T-helper 2 cell treated with Interferon-gamma antibody and Interleukin-4, amounts not matched to agents 100 ng/mL and 5 ng/mL, for 36 hours (primary cell): ENCODE data around the gene COMMD1. TPM values are rescaled to one million over a fixed set of nuclear protein-coding genes. Genes with fewer than 3 reads are reported as not detected.
"Not testable (repeated sequence)": the region's sequence is repeated elsewhere in the genome, so short reads cannot be mapped to it uniquely, and the experiment has no call there.

Experiments used
- intact Hi-C: fragments of 100-400 bp; cut with micrococcal nuclease; formaldehyde crosslinking; loops from one replicate; pipeline ENCODE4 v1.15.1; 2023
- total RNA-seq: library from RNA; stranded (reverse); gene quantifications from 2 replicates; pipeline ENCODE4 v1.2.3, GENCODE V29; 2022

Gene COMMD1
- total RNA-seq, result 30.4 and 30.6 TPM in 2 replicates

GRCh38 chr2:61905372-61906185 is at the start of gene COMMD1:
Gene COMMD1 (plus strand): TSS chr2:61905674. CDS start chr2:61905679, 5 bp downstream.
- intact Hi-C loops, result loop anchor here (1.0 to 5.0 kb wide), 4 partner anchors 17 to 802 kb away; partner anchors contain the start of genes B3GNT2, CCT4 and EHBP1

- intact Hi-C loops, result no loop called here
Observed at GRCh38 chr2:61857224-61857623, 48.2 kb upstream of the COMMD1 start.

GRCh38 chr2:61862085-61862484 is 43.4 kb upstream of the COMMD1 start:
- intact Hi-C loops, result no loop called here

GRCh38 chr2:61866482-61867089 is 38.9 kb upstream of the COMMD1 start:
- intact Hi-C loops, result not testable (repeated sequence)

- intact Hi-C loops, result no loop called here
Observed at GRCh38 chr2:61876400-61876799, 29.1 kb upstream of the COMMD1 start.

GRCh38 chr2:61877571-61878245 is 27.8 kb upstream of the COMMD1 start:
- intact Hi-C loops, result no loop called here

GRCh38 chr2:61878761-61879160 is 26.7 kb upstream of the COMMD1 start:
- intact Hi-C loops, result no loop called here

- intact Hi-C loops, result not testable (repeated sequence)
Observed at GRCh38 chr2:61879351-61879750, 26.1 kb upstream of the COMMD1 start.

GRCh38 chr2:61882850-61883249 is 22.6 kb upstream of the COMMD1 start:
- intact Hi-C loops, result no loop called here

GRCh38 chr2:61885896-61886603 is 19.4 kb upstream of the COMMD1 start:
- intact Hi-C loops, result loop anchor here (5.0 kb wide), 2 partner anchors 744 to 869 kb away; partner anchors contain the start of genes PEX13 and PUS10

- intact Hi-C loops, result loop anchor here (1.0 to 5.0 kb wide), 7 partner anchors 18 to 870 kb away; partner anchors contain the start of genes COMMD1, FAM161A, PEX13 and PUS10
Observed at GRCh38 chr2:61887717-61888266, 17.7 kb upstream of the COMMD1 start.

- intact Hi-C loops, result loop anchor here (1.0 to 5.0 kb wide), 7 partner anchors 17 to 871 kb away; partner anchors contain the start of genes COMMD1, FAM161A, PEX13 and PUS10
Observed at GRCh38 chr2:61888267-61889055, 17.0 kb upstream of the COMMD1 start, which contains the start of gene CCT4. Gene CCT4 (minus strand): TSS chr2:61888656. CDS start chr2:61888507, 149 bp downstream.

- intact Hi-C loops, result no loop called here
Observed at GRCh38 chr2:61898810-61899209, 6.7 kb upstream of the COMMD1 start.

- intact Hi-C loops, result no loop called here
Observed at GRCh38 chr2:61900281-61900680, 5.2 kb upstream of the COMMD1 start.

GRCh38 chr2:61906186-61906470 is 654 bp downstream of the COMMD1 start:
- intact Hi-C loops, result loop anchor here (5.0 kb wide), 3 partner anchors 291 to 801 kb away; partner anchors contain the start of genes B3GNT2 and EHBP1

GRCh38 chr2:61909116-61909515 is 3.6 kb downstream of the COMMD1 start:
- intact Hi-C loops, result loop anchor here (5.0 kb wide), 3 partner anchors 288 to 798 kb away; partner anchors contain the start of genes B3GNT2 and EHBP1

- intact Hi-C loops, result no loop called here
Observed at GRCh38 chr2:61910603-61911002, 5.1 kb downstream of the COMMD1 start.

GRCh38 chr2:61911510-61911909 is 6.0 kb downstream of the COMMD1 start:
- intact Hi-C loops, result no loop called here

GRCh38 chr2:61914794-61915193 is 9.3 kb downstream of the COMMD1 start:
- intact Hi-C loops, result loop anchor here (5.0 kb wide), 1 partner anchor 863 kb away; no protein-coding TSS in a partner anchor

GRCh38 chr2:61920548-61920947 is 15.1 kb downstream of the COMMD1 start:
- intact Hi-C loops, result no loop called here
